Esophagus muscularis mucosa (tissue), 3 donors: ENCODE results near the gene TBC1D24.

Source experiments
- POLR2AphosphoS5 ChIP-seq, 2 donors: sonication (generic); formaldehyde crosslinking; IDR thresholded peaks; one replicate each; pipeline ENCODE4 v1.6.1; 2017; ENCODE audit warnings: antibody characterized with exemption in 2 of 2
- TF ChIP-seq, protein P1 (sequence below), 3 experiments: fragments of 200-600 bp in 2 of 3; fragments of 450-650 bp in 1 of 3; sonication (generic) in 2 of 3; IDR thresholded peaks; one replicate each; pipeline ENCODE4 v1.5.1; 2017 to 2019; ENCODE audit warnings: antibody characterized with exemption in 3 of 3, mild to moderate bottlenecking in 2 of 3, moderate library complexity in 1 of 3

DNA sequence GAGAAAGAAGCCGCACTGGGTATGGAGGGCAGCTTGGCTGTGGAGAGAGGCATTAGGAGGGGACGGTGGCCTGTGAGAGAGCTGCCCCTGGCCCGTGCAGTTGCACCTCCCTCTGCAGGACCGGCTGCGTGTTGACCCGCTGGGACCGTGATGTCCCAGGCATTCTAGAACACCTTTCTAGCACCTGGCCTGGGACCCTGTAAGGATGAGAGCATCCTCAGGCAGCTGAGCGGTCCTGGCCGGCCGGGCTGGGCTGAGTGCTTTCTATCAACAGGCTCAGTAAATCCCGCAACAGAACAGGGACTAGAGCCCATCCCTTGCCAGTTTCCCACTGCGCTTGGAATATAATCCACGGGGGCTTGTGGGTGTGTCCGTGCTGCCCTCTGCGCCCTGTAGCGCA lies 14.7 kb downstream of the TBC1D24 start:
- no peak for TF ChIP-seq POLR2AphosphoS5 (IDR thresholded peaks at IDR 0.05)
- TF ChIP-seq, protein P1, sequence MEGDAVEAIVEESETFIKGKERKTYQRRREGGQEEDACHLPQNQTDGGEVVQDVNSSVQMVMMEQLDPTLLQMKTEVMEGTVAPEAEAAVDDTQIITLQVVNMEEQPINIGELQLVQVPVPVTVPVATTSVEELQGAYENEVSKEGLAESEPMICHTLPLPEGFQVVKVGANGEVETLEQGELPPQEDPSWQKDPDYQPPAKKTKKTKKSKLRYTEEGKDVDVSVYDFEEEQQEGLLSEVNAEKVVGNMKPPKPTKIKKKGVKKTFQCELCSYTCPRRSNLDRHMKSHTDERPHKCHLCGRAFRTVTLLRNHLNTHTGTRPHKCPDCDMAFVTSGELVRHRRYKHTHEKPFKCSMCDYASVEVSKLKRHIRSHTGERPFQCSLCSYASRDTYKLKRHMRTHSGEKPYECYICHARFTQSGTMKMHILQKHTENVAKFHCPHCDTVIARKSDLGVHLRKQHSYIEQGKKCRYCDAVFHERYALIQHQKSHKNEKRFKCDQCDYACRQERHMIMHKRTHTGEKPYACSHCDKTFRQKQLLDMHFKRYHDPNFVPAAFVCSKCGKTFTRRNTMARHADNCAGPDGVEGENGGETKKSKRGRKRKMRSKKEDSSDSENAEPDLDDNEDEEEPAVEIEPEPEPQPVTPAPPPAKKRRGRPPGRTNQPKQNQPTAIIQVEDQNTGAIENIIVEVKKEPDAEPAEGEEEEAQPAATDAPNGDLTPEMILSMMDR (IDR thresholded peaks at IDR 0.05), result no peak
